PC-3 (cell line): ENCODE results near the gene B3GNT4. TPM values are rescaled to one million over a fixed set of nuclear protein-coding genes. Genes with fewer than 3 reads are reported as not detected.

Experiments used
- ATAC-seq: fragments of 200-7000 bp; cut with Tn5 transposase; 2 replicates; pipeline ENCODE4 v1.9.1; 2020; ENCODE audit warnings: mild to moderate bottlenecking, moderate library complexity
- BruUV-seq: library from RNA; stranded (reverse); fragments of 400-500 nt; replicated peaks from 2 replicates; lab custom pipeline; 2021; lab: Mats Ljungman, UMichigan
- CTCF ChIA-PET: fragments of 300-600 bp; sonication (Branson Sonifier 250); formaldehyde crosslinking; loops from one replicate; lab custom pipeline; 2022; ENCODE audit warnings: antibody characterized with exemption; lab: Charles Lee
- POLR2A ChIA-PET: fragments of 300-600 bp; sonication (Branson Sonifier 250); formaldehyde crosslinking; loops from one replicate; lab custom pipeline; 2022; ENCODE audit warnings: antibody characterized with exemption; ENCODE audit not compliant: unreplicated experiment; lab: Charles Lee
- DNase-seq: peaks from one replicate; pipeline ENCODE4 v3.0.0-alpha.2; 2015
- H2AFZ ChIP-seq: fragments of 300-600 bp; sonication (generic); 2 replicates; pipeline ENCODE4 v1.6.0; 2016; ENCODE audit warnings: antibody characterized with exemption, low read length
- H3F3A ChIP-seq: fragments of 300-600 bp; sonication (generic); one replicate; pipeline ENCODE4 v1.6.0; 2017; ENCODE audit warnings: antibody characterized with exemption, low read length, control low read depth, mild to moderate bottlenecking; ENCODE audit not compliant: unreplicated experiment
- H3K27ac ChIP-seq: fragments of 300-600 bp; sonication (generic); 2 replicates; pipeline ENCODE4 v1.5.1; 2016; ENCODE audit warnings: mild to moderate bottlenecking, low read length
- H3K27me3 ChIP-seq: fragments of 300-600 bp; sonication (generic); 2 replicates; pipeline ENCODE4 v1.6.1; 2016; ENCODE audit warnings: low read length, mixed read lengths
- H3K36me3 ChIP-seq: fragments of 300-600 bp; sonication (generic); 2 replicates; pipeline ENCODE4 v1.6.1; 2016; ENCODE audit warnings: low read depth, mixed run types, low read length, mixed read lengths
- H3K4me1 ChIP-seq: fragments of 300-600 bp; sonication (generic); 2 replicates; pipeline ENCODE4 v1.5.1; 2016; ENCODE audit warnings: low read length; ENCODE audit not compliant: insufficient read depth
- H3K4me2 ChIP-seq: fragments of 300-600 bp; sonication (generic); 2 replicates; pipeline ENCODE4 v1.6.0; 2016; ENCODE audit warnings: low read length
- H3K4me3 ChIP-seq: fragments of 300-600 bp; sonication (generic); 2 replicates; pipeline ENCODE4 v1.5.1; 2016; ENCODE audit warnings: mild to moderate bottlenecking, low read length, mixed read lengths
- H3K79me2 ChIP-seq: fragments of 300-600 bp; sonication (generic); 2 replicates; pipeline ENCODE4 v1.6.1; 2017; ENCODE audit warnings: low read length, mixed read lengths
- H3K9ac ChIP-seq: fragments of 300-600 bp; sonication (generic); 2 replicates; pipeline ENCODE4 v1.6.0; 2016; ENCODE audit warnings: mild to moderate bottlenecking, low read length
- H3K9me2 ChIP-seq: fragments of 300-600 bp; sonication (generic); replicated peaks from 2 replicates; pipeline ENCODE4 v1.6.1; 2016; ENCODE audit warnings: mixed run types, low read length, mixed read lengths
- H3K9me3 ChIP-seq: fragments of 300-600 bp; sonication (generic); 2 replicates; pipeline ENCODE4 v1.6.1; 2016; ENCODE audit warnings: low read length, mixed read lengths
- H4K20me1 ChIP-seq: fragments of 300-600 bp; sonication (generic); 2 replicates; pipeline ENCODE4 v1.6.1; 2016; ENCODE audit warnings: low read length, mixed read lengths
- EZH2 ChIP-seq: fragments of 300-600 bp; sonication (generic); IDR thresholded peaks from one replicate; pipeline ENCODE4 v1.6.1; 2017; ENCODE audit warnings: antibody characterized with exemption, mild to moderate bottlenecking, low read length; ENCODE audit not compliant: unreplicated experiment
- EZH2phosphoT487 ChIP-seq: fragments of 300-600 bp; sonication (generic); IDR thresholded peaks from 2 replicates; pipeline ENCODE4 v1.6.1; 2018; ENCODE audit warnings: mild to moderate bottlenecking, antibody characterized with exemption, low read length, borderline replicate concordance
- intact Hi-C: fragments of 100-400 bp; cut with micrococcal nuclease; formaldehyde crosslinking; loops from 2 replicates; pipeline ENCODE4 v1.9.0; 2023
- total RNA-seq: library from RNA; depleted of rRNA; stranded (reverse); fragments of >200 nt; gene quantifications from 2 replicates; pipeline ENCODE4 v1.2.3, GENCODE V29; 2014
- TF ChIP-seq, protein P1 (sequence below): fragments of 300-600 bp; sonication (generic); conservative IDR thresholded peaks from 2 replicates; pipeline ENCODE4 v1.5.1; 2017; ENCODE audit warnings: antibody characterized with exemption, low read depth, mild to moderate bottlenecking, low read length

B3GNT4 gene
- total RNA-seq, 1 experiment from 2014 or later = 4.0 TPM

DNA sequence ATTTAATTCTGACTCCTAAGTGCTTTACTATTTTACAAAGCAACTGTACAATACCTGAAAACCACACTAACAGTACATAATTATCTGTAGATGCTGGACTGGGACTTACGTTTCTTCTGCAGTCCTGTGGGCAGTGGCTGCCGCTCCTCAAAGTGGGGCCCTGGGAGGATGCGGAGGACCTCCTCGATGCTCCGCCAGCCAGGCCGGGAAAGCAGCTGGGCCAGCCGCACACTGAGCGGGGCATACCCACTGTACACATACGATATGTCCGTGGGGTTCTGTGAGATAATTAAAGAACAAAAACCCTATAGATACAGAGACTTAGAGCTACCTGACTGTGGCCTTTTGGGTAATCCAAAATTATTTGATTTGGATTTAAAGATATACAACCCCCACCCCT lies 29.2 kb downstream of the B3GNT4 start:
- Histone ChIP-seq H3K27ac (no peak overlapping the region), H3K4me3 (no peak overlapping the region), H3K27me3 (no peaks in the 10 kb centered on the region), H3K9ac (no peak overlapping the region), H3K36me3 (peaks cover 11% of the 10 kb centered on the region), H3K79me2 (no peaks in the 10 kb centered on the region), H3K9me3 (no peaks in the 10 kb centered on the region), H4K20me1 (no peaks in the 10 kb centered on the region), H3K4me2 (no peak overlapping the region), H3K4me1 (no peaks in the 10 kb centered on the region), H3F3A (no peaks in the 10 kb centered on the region), H2AFZ (no peak overlapping the region), H3K9me2 (no peaks in the 10 kb centered on the region)
- ATAC-seq = no peak
- no peak for DNase-seq
- no TSS peak for BruUV-seq
- ChIA-PET POLR2A (no interaction called here), CTCF (no interaction called here)
- no peak for TF ChIP-seq EZH2phosphoT487
- no peak for TF ChIP-seq EZH2
- TF ChIP-seq, protein P1, sequence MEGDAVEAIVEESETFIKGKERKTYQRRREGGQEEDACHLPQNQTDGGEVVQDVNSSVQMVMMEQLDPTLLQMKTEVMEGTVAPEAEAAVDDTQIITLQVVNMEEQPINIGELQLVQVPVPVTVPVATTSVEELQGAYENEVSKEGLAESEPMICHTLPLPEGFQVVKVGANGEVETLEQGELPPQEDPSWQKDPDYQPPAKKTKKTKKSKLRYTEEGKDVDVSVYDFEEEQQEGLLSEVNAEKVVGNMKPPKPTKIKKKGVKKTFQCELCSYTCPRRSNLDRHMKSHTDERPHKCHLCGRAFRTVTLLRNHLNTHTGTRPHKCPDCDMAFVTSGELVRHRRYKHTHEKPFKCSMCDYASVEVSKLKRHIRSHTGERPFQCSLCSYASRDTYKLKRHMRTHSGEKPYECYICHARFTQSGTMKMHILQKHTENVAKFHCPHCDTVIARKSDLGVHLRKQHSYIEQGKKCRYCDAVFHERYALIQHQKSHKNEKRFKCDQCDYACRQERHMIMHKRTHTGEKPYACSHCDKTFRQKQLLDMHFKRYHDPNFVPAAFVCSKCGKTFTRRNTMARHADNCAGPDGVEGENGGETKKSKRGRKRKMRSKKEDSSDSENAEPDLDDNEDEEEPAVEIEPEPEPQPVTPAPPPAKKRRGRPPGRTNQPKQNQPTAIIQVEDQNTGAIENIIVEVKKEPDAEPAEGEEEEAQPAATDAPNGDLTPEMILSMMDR = no peak
- intact Hi-C loops = no loop called here

DNA sequence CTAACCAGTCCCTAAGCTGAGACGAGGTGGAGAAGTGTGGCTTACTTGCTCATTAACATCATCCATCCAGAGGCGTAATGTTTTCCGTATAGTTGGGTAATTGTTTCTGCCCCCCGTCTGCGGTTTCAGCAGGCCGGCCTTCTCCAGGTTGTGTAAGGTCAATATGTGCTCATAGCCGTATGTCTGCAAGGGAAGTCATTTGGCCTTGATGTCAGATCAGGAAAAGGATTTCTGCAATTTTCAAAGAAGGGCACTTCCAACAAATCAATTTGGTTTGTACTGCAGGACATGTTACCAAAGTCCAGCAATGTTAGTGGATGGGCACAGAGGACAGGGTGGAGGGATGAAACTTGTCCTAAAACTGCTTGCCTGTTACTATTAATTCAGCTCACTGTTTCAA lies 32.2 kb downstream of the B3GNT4 start:
- BruUV-seq = no TSS peak
- H3K4me2 ChIP-seq = no peak overlapping the region
- TF ChIP-seq EZH2 = no peak
- TF ChIP-seq EZH2phosphoT487 = no peak
- TF ChIP-seq, protein P1 = no peak
- intact Hi-C loops = no loop called here
- CTCF ChIA-PET = no interaction called here
- H3K79me2 ChIP-seq = no peaks in the 10 kb centered on the region
- POLR2A ChIA-PET = no interaction called here
- no peaks in the 10 kb centered on the region for H3K9me2 ChIP-seq
- H2AFZ ChIP-seq = no peak overlapping the region
- H3K4me1 ChIP-seq = no peaks in the 10 kb centered on the region
- H3K27me3 ChIP-seq = no peaks in the 10 kb centered on the region
- DNase-seq (no peak), ATAC-seq (no peak)
- no peak overlapping the region for H3K9ac ChIP-seq
- no peak overlapping the region for H3K4me3 ChIP-seq
- no peaks in the 10 kb centered on the region for H4K20me1 ChIP-seq
- no peaks in the 10 kb centered on the region for H3K9me3 ChIP-seq
- H3K27ac ChIP-seq = no peak overlapping the region
- no peaks in the 10 kb centered on the region for H3F3A ChIP-seq
- H3K36me3 ChIP-seq = peaks cover 14% of the 10 kb centered on the region

DNA sequence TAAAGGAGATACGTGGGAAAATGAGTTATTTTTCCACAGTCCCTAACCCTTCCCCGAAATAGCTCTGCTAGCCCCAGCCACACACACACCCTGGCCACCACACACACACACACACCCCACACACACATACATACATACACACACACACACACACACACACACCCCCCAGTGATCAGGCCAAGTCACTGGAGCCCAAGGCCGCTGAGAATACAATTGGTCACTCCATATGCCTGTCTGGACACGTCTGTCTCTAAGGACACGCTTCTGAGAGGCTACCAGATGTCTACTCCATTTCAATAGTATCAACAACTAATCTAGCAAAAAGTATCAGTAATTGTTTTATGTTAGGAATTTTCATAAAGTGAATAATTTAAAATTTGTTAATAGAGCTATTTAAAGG lies 35.4 kb downstream of the B3GNT4 start:
- BruUV-seq = no TSS peak
- ATAC-seq = no peak
- no peak for DNase-seq
- CTCF ChIA-PET = interaction anchor here (0.6 kb wide), 1 partner anchor 31 kb away, joined by 3 read pairs; no protein-coding TSS in a partner anchor
- no peak overlapping the region for H3K4me3 ChIP-seq
- no peaks in the 10 kb centered on the region for H3K4me1 ChIP-seq
- no peaks in the 10 kb centered on the region for H4K20me1 ChIP-seq
- POLR2A ChIA-PET = no interaction called here
- H3K9me3 ChIP-seq = no peaks in the 10 kb centered on the region
- H3K27ac ChIP-seq = no peak overlapping the region
- no peaks in the 10 kb centered on the region for H3K79me2 ChIP-seq
- no peak overlapping the region for H2AFZ ChIP-seq
- 0 out of 2 replicates have a peak, but pooled peaks cover 3% of the 10 kb centered on the region for H3K36me3 ChIP-seq
- no peak overlapping the region for H3K9ac ChIP-seq
- TF ChIP-seq EZH2 (no peak), EZH2phosphoT487 (no peak)
- TF ChIP-seq, protein P1 = no peak
- H3K4me2 ChIP-seq = no peak overlapping the region
- intact Hi-C loops = no loop called here
- H3K9me2 ChIP-seq = no peaks in the 10 kb centered on the region
- H3F3A ChIP-seq = no peaks in the 10 kb centered on the region
- no peaks in the 10 kb centered on the region for H3K27me3 ChIP-seq
